UCSD-AML1 (cell line): ENCODE results near the gene ATG7.
"Not testable (repeated sequence)": the region's sequence is repeated elsewhere in the genome, so short reads cannot be mapped to it uniquely, and the experiment has no call there.

Source experiments
- DNase-seq: peaks from one replicate; lab custom pipeline; 2025; ENCODE audit not compliant: unreplicated experiment; lab: John Stamatoyannopoulos, UW

Gene ATG7

DNA sequence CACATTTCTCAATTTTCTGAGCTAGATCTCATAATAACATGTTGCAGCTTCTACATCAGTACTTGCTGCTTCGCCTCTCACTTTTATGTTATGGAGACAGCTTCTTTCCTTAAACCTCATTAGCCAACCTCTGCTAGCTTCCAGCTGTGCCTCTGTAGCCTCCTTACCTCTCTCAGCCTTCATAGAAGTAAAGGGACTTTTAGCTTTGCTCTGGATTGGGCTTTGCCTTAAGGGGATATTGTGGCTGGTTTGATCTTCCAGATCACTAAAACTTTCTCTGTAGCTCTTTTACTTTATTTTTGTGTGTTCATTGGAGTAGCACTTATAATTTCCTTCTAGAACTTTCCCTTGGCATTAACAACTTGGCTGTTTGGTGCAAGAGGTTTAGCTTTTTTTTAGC is 150.1 kb downstream of the ATG7 start:
- no peak for DNase-seq

DNA sequence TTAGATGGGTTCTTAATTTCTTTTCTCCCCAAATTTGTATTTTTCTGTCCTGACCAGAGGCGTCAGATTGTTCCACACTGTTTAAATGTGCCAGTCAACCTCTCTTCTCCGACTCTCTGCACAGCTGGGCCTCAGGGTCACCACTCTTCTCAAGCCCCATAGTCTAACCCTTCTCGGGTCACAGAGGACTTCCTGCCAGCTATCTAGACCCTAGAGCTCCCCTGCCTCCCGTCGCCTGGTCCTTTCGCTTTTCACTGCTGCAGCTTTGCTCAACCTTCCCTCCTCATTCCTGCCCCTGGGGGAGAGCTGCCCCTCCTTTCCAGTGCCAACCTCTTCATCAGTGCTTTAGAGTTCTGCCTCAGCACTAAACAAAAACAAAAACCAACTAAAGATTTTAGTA is 151.7 kb downstream of the ATG7 start:
- DNase-seq, result no peak

DNA sequence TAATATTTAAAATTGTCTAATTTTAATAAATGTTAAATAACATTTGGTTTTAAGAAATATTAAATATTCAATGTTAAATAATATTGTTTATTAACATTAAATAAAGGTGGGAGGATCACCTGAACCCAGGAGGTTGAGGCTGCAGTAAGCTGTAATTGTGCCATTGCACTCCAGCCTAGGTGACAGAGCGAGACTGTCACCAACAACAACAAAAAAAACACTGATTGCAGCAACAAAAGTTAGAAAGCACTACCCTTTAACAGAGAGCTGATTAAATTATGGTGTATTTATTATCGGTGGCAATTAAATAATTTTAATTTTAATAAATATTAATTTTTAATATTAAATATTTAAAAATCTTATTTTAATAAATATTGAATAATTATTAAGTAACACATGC is 152.1 kb downstream of the ATG7 start:
- no peak for DNase-seq

DNA sequence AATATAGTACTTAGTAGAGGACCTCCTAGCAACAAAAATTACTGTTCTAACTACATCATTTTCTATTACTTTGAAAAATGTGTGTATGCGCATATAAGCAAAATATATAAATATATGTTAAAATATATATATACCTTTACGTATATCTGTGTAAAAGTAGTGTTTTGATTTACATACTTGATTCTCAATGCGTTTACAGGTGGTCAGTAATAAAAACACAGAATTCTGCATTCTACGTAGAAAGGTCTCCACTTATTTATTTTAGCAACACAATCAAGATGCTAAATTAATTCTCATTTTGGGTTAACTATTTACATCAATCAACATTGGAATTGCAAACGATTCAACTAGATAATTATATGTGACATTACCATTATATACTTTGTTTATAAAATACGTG is 158.0 kb downstream of the ATG7 start:
- no peak for DNase-seq

DNA sequence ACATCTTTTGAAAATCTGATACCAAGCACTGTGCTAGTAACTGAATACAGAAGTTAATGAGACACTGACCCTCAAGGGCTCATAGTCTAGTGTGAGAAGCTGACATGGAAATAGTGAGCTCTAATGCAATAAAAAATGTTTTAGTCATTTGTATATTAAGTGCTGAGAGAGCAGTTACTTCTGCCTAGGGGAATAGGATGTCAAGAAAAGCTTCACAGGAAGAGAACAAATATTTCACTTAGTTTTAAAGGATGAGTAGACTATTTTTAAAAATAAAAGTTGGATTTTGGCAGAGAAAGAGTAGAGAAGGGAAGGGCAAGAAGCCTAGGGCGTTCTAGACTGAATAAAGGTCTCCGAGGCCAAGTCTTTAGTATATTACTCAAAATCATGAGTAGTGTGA is 158.4 kb downstream of the ATG7 start:
- no peak for DNase-seq

DNA sequence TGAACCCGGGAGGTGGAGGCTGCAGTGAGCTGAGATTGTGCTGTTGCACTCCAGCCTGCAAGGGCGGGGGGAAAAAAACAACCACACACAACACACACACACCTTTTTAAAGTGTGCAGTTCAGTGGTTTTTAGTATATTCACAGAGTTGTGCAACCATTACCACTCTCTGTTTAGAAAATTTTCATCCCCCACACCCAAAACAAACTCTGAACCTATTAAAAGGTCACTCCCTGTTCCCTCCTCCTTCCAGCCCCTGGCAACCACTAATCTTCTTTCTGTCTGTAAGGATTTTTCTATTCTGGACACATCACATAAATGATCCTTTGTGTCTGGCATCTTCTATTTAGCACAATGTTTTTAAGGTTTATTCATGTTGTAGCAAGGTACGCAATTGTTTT is 159.1 kb downstream of the ATG7 start:
- DNase-seq, result no peak

DNA sequence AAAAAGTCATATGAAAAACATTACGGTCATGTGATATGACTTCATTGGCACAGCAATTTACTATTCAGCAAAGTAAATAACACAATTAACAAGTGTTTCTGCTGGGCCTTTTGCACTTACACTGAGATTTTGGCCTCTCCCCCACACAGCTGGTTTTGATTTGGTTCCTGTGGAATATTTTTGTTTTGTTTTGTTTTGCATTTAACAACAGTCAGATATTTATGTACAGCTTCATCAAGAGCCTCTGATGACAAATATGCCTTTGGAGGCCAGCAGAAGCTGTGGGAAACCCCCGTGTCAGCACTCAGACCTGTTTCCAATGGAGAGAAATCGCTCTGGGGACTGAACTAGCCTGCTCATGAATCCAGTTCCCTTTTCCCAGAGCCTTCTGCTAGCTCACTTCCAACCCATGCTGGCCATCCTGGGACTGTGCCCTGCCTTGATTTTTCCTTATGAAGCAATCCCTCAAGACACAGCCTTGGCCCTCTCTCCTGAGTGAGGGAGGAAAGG is 161.9 kb downstream of the ATG7 start:
- DNase-seq, result no peak

DNA sequence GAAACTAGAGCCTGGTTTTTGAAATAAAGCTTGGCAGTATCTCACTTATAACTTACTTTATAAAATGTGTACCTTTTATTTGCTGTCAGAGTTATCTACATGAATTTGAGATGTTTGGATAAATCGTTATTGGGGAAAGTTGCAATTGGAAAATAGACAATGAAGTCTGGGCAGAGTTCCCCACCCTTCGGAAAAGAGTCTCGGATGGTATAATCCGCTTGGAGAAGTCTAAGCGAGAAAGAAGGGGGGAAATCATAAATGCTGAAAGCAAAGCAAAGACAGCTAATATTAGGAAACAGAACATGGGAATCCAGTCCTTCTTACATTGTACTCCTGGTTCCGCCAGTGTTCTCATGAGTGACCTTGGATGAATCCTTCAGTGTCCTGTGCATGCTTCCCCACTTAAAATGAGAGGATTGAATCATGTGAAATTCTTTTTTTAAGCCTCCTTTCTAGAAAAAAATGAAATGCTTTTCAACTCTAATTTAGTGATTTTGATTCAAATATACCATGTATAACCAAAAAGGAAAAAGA is 162.4 kb downstream of the ATG7 start:
- DNase-seq, result no peak

DNA sequence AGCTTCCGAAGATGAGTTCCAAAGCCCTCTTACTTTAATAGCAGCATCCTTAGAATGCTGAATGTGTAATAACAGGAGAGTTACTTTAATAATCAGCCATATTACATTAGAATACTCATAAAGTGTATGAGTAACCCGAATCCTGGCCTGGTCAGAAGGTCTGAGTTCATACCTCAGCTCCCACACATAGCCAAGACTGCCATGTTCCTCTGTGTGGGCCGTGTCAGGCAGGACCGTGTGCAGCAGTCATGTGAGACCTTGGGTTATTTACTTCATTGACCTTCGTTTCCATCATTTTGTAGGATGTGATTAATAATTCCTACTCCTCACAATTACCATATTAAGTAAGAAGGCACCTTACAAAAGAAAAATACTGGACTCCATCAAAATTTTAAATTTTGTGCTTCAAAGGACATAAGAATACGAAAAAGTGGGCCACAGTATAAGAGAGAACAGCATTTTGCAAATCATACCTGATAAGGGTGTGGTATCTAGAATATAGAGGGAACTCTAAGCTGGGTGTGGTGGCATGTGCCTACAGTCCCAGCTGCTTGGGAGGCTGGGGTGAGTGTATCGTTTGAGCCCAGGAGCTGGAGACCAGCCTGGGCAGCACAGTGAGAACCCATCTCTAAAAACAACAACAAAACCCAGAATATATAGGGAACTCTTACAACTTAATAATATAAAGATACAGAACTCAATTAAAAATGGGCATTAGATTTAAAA is 163.4 kb downstream of the ATG7 start:
- DNase-seq, result no peak

DNA sequence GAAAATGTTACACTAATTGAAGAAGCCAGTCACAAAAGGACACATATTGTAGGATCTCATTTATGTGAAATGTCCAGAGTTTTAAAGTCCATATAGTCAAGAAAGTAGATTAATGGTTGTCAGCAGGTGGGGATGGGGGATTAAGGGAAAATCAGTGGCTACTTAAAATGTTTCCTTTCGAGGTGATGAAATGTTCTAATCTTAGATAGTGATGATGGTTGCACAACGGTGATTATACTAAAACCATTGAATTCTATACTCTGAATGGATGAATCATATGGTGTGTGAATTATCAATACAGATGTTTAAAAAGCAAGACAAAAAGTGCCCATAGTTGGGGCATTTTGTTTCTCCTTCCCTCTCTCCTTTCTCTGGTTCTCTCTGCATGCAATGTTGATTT is 164.6 kb downstream of the ATG7 start:
- no peak for DNase-seq

DNA sequence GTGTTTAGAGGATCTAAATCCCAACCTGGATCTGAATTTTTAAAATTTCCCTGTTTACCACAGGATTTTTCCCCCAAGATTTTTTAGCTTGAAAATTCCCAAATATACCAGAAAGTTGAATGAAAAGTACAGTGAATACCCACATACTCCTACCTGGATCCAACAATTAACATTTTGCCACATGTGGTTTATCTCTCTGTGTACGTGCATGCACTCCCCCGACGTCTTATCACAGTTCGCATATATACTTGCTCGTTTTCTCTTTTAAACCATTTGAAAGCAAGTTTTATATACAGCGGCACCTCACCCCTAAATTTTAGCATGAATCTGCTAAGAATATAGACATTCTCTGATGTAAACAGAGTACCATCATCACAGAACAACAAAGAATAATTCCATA is 165.3 kb downstream of the ATG7 start:
- DNase-seq, result no peak

DNA sequence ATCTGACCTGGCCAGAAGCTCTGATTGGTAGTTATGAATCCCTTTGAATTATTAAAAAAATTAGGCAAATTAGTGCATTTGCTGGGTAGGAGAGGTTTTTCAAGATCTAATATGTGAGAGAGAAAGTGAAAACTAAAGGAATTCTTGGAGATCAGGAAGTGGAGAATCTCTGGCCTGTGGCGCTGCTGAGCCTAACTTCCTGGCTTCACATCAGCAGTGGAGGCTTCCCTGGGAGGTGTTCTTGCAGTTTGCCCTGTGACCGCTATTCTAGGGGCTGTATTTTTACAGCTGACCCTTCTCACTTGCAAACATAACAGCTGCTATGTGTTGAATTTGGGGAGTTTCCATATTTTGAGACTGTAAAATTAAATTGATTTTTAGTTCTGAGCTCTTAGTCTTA is 166.4 kb downstream of the ATG7 start:
- no peak for DNase-seq

DNA sequence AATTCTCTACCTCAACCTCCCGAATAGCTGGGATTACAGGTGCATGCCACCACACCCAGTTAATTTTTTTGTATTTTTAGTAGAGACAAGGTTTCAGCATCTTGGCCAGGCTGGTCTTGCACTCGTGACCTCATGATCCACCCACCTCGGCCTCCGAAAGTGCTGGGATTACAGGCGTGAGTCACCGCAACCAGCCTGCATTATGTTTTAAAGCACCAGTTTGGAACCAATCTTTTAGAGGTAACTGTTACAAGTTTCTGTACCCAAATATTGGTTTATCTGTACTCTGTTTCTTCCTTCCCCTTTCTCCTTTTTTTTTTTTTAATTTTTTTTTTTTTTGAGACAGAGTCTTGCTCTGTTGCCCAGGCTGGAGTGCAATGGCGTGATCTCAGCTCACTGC is 169.1 kb downstream of the ATG7 start:
- DNase-seq, result not testable (repeated sequence)

DNA sequence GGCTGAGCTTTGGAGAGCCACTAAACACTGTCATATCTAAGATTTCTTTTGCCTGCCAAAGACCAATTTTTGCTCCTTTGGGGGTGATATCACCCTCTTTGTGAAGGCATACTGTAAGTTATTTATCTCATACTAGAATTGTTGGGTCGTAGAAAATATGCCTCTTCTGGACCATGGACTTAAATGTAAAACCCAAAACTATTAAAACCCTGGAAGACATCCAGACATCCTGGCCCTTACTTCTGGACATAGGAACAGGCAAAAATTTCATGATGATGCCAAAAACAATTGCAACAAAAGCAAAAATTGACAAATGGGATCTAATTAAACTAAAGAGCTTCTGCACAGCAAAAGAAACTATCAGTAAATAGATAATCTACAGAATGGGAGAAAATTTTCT is 172.2 kb downstream of the ATG7 start:
- no peak for DNase-seq

DNA sequence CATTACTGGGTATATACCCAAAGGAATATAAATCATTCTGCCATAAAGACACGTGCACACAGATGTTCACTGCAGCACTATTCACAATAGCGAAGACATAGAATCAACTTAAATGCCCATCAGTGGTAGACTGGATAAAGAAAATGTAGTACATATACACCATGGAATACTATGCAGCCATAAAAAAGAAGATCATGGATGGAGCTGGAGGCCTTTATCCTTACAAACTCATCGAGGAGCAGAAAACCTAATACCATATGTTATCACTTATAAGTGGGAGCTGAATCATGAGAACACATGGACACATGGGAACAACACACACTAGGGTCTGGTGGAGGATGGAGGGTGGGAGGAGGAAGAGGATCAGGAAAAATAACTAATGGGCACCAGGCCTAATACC is 173.0 kb downstream of the ATG7 start:
- DNase-seq, result not testable (repeated sequence)

DNA sequence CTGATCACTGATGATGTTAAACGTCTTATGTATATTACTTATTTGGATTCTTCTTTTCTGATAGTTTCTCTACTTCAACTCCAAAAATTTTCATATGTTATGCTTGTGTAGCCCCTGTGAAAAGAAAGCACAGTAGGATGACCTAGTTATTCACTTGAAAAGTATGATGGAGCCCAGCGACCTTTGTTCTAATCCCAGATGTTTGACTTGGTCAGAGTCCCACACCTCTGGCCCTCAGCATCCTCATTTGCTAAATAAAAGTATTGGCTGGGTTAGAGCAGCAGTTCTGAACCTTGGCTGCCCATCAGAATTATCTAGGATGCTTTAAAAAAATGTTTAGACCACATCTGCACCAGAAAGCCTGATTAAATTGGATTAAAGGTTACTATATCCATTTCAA is 173.7 kb downstream of the ATG7 start:
- DNase-seq, result no peak

DNA sequence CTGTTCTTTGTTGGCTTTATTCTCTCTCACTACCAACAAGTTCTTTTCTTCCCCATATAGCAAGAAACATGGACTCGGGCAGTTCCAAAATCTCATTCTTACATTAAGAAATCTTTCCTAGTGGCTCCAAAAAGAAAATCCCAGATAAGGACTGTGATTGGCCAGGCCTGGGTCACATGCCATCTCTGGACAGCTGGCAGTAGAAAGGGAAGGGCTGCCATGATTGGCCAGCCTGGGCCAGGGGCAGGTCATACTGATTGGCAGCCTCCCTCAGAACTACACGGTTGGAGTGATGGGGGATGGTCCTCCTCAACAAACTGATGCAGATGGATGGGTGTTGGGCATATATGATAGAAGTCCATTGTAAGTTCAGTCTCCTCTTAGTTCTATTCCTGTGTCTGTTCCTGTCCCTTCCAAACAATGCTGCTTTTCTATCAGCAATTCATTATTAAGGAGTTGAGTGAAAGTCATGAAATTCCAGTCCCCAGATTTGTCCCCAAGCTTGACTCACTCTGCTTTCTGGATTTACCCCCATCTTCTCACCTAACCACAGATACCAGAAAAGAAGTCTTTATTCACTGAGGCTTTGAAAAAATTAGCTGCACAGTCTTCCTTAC is 175.5 kb downstream of the ATG7 start:
- no peak for DNase-seq

DNA sequence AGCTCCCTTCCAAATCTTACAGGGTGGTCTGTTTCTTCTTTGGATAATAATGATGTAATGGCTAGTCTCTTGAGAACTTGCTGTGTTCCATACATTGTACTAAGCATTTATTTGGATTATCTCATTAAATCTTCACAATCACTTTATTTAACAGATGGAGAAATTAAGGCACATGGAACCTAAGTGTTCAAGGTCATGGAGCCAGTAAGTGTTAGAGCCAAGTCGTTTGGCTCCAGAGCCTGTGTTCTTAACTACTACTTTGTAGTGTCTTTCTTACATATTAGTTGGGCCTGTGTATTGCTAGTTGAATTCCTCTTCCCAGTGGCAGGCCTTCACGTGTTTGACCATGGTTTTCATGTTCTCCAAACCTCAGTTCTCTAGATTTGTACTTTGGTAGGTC is 177.8 kb downstream of the ATG7 start:
- no peak for DNase-seq

DNA sequence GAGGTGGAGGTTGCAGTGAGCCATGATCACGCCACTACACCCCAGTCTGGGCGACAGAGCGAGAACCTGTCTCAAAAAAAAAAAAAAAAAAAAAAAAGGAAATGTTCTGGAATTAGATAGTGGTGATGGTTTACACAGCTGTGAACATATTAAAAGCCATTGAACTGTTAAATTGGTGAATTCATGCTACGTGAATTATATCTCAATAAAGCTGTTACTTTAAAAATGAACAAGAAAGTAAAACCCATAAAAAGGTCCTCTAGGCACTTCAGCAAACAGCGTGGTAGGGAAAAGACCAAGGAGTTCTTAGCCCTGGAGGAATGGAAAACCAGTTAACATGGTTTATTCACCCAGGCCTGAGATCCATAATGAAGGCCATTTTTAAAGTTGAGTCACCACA is 180.1 kb downstream of the ATG7 start:
- DNase-seq, result no peak

DNA sequence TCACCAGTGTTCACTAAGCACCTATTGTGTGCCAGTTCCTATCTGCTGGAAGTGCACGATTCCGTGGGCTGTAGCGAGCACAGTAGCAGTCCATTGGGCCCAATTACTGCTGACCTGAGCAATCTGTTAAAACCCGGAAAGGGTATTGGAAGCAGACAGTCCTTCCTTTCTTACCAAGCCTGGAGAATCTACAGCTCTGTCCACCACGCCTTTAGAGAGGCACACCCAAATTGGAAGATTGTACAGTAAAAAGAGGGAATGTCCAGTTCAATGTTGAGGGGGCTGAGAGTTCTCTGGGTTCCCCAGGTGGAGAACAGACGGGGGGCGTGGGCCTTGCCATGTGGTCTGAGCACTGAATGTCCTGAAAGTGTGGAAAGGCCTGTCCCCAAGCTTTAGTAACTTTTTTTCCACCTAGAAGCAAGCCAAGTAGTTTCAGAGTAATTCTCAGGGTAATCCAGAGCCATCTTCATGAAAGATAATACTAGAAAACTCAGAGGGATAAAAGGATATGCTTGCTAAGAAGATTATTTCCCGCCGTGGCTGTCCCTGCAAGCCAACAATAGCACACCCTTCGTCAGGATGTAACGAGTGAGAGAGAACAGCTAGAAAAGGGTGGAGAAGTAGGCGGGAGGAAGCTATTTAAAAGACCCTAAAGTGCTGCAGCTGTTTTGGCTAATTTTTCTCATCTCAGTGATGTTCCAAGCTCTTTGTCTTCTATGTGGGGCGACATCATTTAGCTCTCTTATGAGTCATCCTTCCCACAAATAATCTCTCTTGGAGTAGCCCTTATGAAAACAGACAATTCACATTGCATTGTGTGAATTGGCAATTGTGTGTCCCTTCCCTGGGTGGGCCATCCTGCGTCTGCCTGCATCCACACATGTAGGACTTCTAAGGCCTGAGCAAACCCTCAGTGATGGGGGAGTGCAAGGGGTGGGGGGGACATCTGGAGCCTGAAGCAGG is 181.0 kb downstream of the ATG7 start:
- DNase-seq, result no peak

DNA sequence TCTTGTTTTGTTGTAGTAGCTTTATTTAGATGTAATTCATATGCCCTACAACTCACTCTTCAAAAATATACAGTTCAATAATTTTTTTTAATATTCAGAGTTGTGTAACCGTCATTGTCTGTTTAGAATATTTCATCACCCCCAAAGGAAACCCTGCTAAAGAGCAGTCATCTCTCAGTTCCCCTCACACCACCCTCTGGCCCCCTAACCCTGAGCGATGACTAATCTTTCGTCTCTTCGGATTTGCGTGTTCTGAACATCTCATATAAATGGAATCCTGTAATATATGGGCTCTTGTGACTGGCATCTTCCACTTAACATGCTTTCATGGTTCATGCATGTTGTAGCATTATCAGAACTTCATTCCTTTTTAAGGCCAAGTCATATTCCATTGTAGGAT is 183.8 kb downstream of the ATG7 start:
- no peak for DNase-seq

DNA sequence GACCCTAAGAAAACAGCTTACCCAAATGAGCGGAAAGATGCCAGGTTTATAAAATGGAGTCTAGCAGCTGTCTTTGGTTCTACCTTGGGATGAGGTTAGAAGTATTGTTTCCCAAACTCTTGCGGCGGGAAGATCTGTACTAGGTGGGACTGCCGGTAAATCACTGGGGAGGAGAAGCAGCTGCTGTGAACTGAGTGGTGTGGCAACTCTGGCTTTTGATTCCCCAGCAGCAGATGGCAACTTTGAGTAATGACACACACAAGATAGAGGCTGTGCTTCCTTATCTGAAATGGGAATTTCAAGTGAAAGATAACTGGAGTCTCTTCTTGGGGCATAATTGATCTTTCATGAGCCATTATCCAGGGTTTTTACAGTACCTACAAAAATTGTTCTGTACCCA is 184.9 kb downstream of the ATG7 start:
- no peak for DNase-seq
